MM.1S (cell line): Measurements from ENCODE around the gene DTNB.

Experiments used
- DNase-seq: peaks from one replicate; pipeline ENCODE4 v3.0.0-alpha.2; 2015
- H2AFZ ChIP-seq: fragments of 300-600 bp; sonication (generic); 2 replicates; pipeline ENCODE4 v1.6.0; 2016; ENCODE audit warnings: antibody characterized with exemption, low read length
- H3F3A ChIP-seq: fragments of 300-600 bp; sonication (generic); 2 replicates; pipeline ENCODE4 v1.6.1; 2016; ENCODE audit warnings: mild to moderate bottlenecking, antibody characterized with exemption, low read length, moderate library complexity, mixed read lengths; ENCODE audit not compliant: insufficient read depth
- H3K27ac ChIP-seq: fragments of 300-600 bp; sonication (generic); 2 replicates; pipeline ENCODE4 v1.5.1; 2016; ENCODE audit warnings: mild to moderate bottlenecking, low read length
- H3K27me3 ChIP-seq: fragments of 300-600 bp; sonication (generic); replicated peaks from 2 replicates; pipeline ENCODE4 v1.6.0; 2016; ENCODE audit warnings: low read length; ENCODE audit not compliant: insufficient read depth
- H3K36me3 ChIP-seq: fragments of 300-600 bp; sonication (generic); replicated peaks from 2 replicates; pipeline ENCODE4 v1.6.1; 2016; ENCODE audit warnings: mild to moderate bottlenecking, low read length, mixed read lengths; ENCODE audit not compliant: insufficient read depth
- H3K4me1 ChIP-seq: fragments of 300-600 bp; sonication (generic); 2 replicates; pipeline ENCODE4 v1.6.1; 2016; ENCODE audit warnings: low read length, mixed read lengths
- H3K4me2 ChIP-seq: fragments of 300-600 bp; sonication (generic); 2 replicates; pipeline ENCODE4 v1.6.0; 2016; ENCODE audit warnings: low read depth, low read length
- H3K4me3 ChIP-seq: fragments of 300-600 bp; sonication (generic); 2 replicates; pipeline ENCODE4 v1.5.1; 2016; ENCODE audit warnings: low read length, mixed read lengths
- H3K79me2 ChIP-seq: fragments of 300-600 bp; sonication (generic); 2 replicates; pipeline ENCODE4 v1.6.1; 2016; ENCODE audit warnings: mixed run types, low read length, mixed read lengths
- H3K9ac ChIP-seq: fragments of 300-600 bp; sonication (generic); 2 replicates; pipeline ENCODE4 v1.6.1; 2016; ENCODE audit warnings: low read length, mixed read lengths
- H3K9me2 ChIP-seq: fragments of 300-600 bp; sonication (generic); replicated peaks from 2 replicates; pipeline ENCODE4 v1.6.1; 2016; ENCODE audit warnings: mild to moderate bottlenecking, low read length, mixed read lengths; ENCODE audit not compliant: insufficient read depth
- H3K9me3 ChIP-seq: fragments of 300-600 bp; sonication (generic); replicated peaks from 2 replicates; pipeline ENCODE4 v1.6.1; 2016; ENCODE audit warnings: mild to moderate bottlenecking, low read length, mixed read lengths; ENCODE audit not compliant: insufficient read depth
- H4K20me1 ChIP-seq: fragments of 300-600 bp; sonication (generic); 2 replicates; pipeline ENCODE4 v1.6.1; 2016; ENCODE audit warnings: mild to moderate bottlenecking, low read length, moderate library complexity, mixed read lengths; ENCODE audit not compliant: insufficient read depth
- CTCF ChIP-seq: fragments of 300-600 bp; sonication (generic); IDR thresholded peaks from 2 replicates; pipeline ENCODE4 v1.5.1; 2016; ENCODE audit warnings: antibody characterized with exemption, low read length, mixed read lengths
- EZH2 ChIP-seq: fragments of 300-600 bp; sonication (generic); optimal IDR thresholded peaks from 2 replicates; pipeline ENCODE3; 2017; ENCODE audit warnings: low read depth, mild to moderate bottlenecking, antibody characterized with exemption, low read length, mixed read lengths
- EZH2phosphoT487 ChIP-seq: fragments of 300-600 bp; sonication (generic); IDR thresholded peaks from 2 replicates; pipeline ENCODE4 v1.6.1; 2018; ENCODE audit warnings: antibody characterized with exemption, low read length

The DTNB gene

DNA sequence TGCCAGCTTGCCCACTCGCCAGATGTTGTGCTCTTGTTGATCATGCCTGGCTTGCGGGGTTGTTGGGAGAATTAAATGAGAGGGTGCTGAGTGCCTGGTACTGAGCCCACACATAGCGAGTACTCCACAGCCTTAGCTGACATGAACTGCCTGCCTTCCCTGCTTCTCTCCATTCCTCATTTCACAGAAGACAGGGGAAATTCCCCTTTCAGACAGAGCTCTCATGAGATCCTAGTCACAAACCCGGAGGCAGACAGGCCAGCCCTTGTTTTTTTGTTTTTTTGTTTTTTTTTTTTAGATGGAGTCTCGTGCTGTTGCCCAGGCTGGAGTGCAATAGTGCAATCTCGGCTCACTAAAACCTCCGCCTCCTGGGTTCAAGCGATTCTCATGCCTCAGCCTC, 314.5 kb downstream of the DTNB start:
- Histone ChIP-seq H3K9me2 (no peaks in the 10 kb centered on the region), H2AFZ (no peak overlapping the region), H3F3A (peaks cover 5% of the 10 kb centered on the region), H3K4me1 (no peaks in the 10 kb centered on the region), H3K27ac (no peak overlapping the region), H3K4me2 (no peak overlapping the region), H3K9me3 (no peaks in the 10 kb centered on the region), H4K20me1 (no peaks in the 10 kb centered on the region), H3K36me3 (no peaks in the 10 kb centered on the region), H3K27me3 (no peaks in the 10 kb centered on the region; the same call in 1 of the 2 replicates), H3K4me3 (no peak overlapping the region), H3K9ac (no peak overlapping the region), H3K79me2 (no peaks in the 10 kb centered on the region)
- no peak for TF ChIP-seq CTCF
- no peak for TF ChIP-seq EZH2phosphoT487
- TF ChIP-seq EZH2 = no peak
- no peak for DNase-seq

GRCh38 chr2:25358249-25358815, 315.0 kb downstream of the DTNB start:
- Histone ChIP-seq H3K4me3 (no peak overlapping the region), H3K4me2 (no peak overlapping the region), H3K4me1 (no peaks in the 10 kb centered on the region), H3F3A (peaks cover 5% of the 10 kb centered on the region), H3K9ac (no peak overlapping the region), H3K27me3 (no peaks in the 10 kb centered on the region; the same call in 1 of the 2 replicates), H3K27ac (no peak overlapping the region), H3K9me2 (no peaks in the 10 kb centered on the region), H4K20me1 (no peaks in the 10 kb centered on the region), H3K9me3 (no peaks in the 10 kb centered on the region), H2AFZ (no peak overlapping the region), H3K36me3 (no peaks in the 10 kb centered on the region), H3K79me2 (no peaks in the 10 kb centered on the region)
- DNase-seq = no peak
- no peak for TF ChIP-seq EZH2
- no peak for TF ChIP-seq CTCF
- TF ChIP-seq EZH2phosphoT487 = no peak

DNA sequence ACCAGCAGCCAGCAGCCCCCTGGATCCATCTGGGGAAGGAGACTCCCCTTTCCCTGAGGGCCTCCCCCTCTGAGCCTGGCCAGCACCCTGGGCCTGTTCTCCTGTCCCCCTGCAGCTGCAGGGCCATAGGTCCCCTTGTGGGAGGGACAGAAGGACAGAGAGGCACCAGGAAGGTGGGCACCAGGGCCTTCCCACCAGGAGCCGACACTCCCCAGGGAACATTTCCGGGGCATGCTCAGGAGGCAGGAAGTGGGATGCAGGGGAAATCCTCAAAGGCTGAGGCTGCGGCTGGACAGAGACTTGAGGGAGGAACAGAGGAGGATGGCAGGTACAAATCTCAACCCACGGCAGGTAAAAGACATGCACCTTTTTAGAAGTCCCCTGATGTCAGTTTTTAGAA, 317.3 kb downstream of the DTNB start:
- H3K79me2 ChIP-seq = no peaks in the 10 kb centered on the region
- no peaks in the 10 kb centered on the region for H3K36me3 ChIP-seq
- no peak for DNase-seq
- no peak overlapping the region for H3K4me2 ChIP-seq
- H3F3A ChIP-seq = no peaks in the 10 kb centered on the region
- H3K27me3 ChIP-seq = no peaks in the 10 kb centered on the region; the same call in 1 of the 2 replicates
- peaks cover 10% of the 10 kb centered on the region for H3K4me1 ChIP-seq
- H3K27ac ChIP-seq = no peak overlapping the region
- no peaks in the 10 kb centered on the region for H4K20me1 ChIP-seq
- H3K9ac ChIP-seq = no peak overlapping the region
- TF ChIP-seq EZH2 = no peak
- TF ChIP-seq CTCF = no peak
- TF ChIP-seq EZH2phosphoT487 = no peak
- H3K4me3 ChIP-seq = no peak overlapping the region
- no peaks in the 10 kb centered on the region for H3K9me3 ChIP-seq
- no peak overlapping the region for H2AFZ ChIP-seq
- no peaks in the 10 kb centered on the region for H3K9me2 ChIP-seq
